ENCODE data around the gene MUC6.

DNA sequence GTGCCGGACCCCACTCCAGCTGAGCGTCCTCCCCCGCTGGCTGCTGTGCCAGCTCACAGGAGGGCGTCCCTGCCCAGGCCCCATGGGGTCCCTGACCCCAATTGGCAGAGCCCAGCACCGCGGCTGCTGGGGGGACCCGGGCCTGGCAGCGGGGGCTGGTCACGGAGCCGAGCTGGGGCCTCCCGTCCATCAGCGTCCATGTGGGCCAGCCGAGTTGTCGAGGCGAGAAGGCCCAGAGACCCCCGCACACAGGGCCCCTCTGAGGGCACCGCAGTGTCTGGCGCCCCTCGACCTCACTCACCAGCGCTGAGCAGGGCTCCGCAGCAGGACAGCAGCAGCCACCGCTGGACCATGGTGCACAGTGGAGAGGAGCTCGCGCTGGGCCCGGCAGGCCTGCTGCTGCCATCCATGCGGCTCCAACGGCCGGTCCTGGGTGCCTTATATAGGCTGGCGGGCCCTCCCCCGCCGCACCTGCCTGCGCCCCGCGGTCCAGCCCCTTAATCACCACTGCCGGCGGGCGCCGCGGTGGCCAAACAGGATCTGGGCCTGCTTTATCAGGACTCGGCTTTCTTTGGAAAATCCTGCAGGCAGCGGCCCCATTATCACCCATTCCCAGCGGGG, at the start of gene MUC6:
- TF ChIP-seq POLR2A (IDR thresholded peaks at IDR 0.05; ENCODE audit: low read length) (no peak), GATA1 (IDR thresholded peaks at IDR 0.05; ENCODE audit: low read depth, low read length) (no peak)
